Neural progenitor cell (in vitro differentiated cells): ENCODE data around the gene MSRB1.
"Not testable (repeated sequence)": the region's sequence is repeated elsewhere in the genome, so short reads cannot be mapped to it uniquely, and the experiment has no call there.

Experiments used
- CTCF ChIP-seq: fragments of 200-600 bp; sonication (generic); IDR thresholded peaks from 2 replicates; pipeline ENCODE4 v1.5.1; 2017; ENCODE audit warnings: antibody characterized with exemption, mild to moderate bottlenecking
- EZH2phosphoT487 ChIP-seq: fragments of 200-600 bp; sonication (generic); IDR thresholded peaks from 2 replicates; pipeline ENCODE4 v1.6.1; 2017; ENCODE audit warnings: antibody characterized with exemption

GRCh38 chr16:1920122-1920521 is 22.9 kb downstream of the MSRB1 start:
- not testable (repeated sequence) for TF ChIP-seq CTCF, EZH2phosphoT487
